T-helper 9 cell (primary cell): ENCODE results near the gene EMSY.
"Not testable (repeated sequence)": the region's sequence is repeated elsewhere in the genome, so short reads cannot be mapped to it uniquely, and the experiment has no call there.

ENCODE experiments used
- DNase-seq: peaks from one replicate; pipeline ENCODE4 v3.0.0-alpha.2; 2020
- total RNA-seq, 2 donors: gene quantifications; one replicate each; lab custom pipeline; 2026; lab: John Stamatoyannopoulos, UW

The EMSY gene
- 30.4 to 42.6 reads per million in 2 donors for total RNA-seq

- peak; percentile 82 for DNase-seq
Measured at GRCh38 chr11:76444384-76445120, at the start of gene EMSY. TSS of gene EMSY (plus strand) at chr11:76445018. CDS start at chr11:76446939, 1,921 bp downstream.

- no peak for DNase-seq
Measured at GRCh38 chr11:76395296-76395695, 49.5 kb upstream of the EMSY start.

- DNase-seq: no peak
Measured at GRCh38 chr11:76397383-76397782, 47.4 kb upstream of the EMSY start.

GRCh38 chr11:76400967-76401366 lies 43.9 kb upstream of the EMSY start:
- DNase-seq: no peak

GRCh38 chr11:76401484-76401883 lies 43.3 kb upstream of the EMSY start:
- DNase-seq: not testable (repeated sequence)

- DNase-seq: no peak
Measured at GRCh38 chr11:76406359-76406758, 38.5 kb upstream of the EMSY start.

- DNase-seq: no peak
Measured at GRCh38 chr11:76408171-76408965, 36.5 kb upstream of the EMSY start.

GRCh38 chr11:76410851-76411357 lies 33.9 kb upstream of the EMSY start:
- DNase-seq: no peak

GRCh38 chr11:76415073-76415472 lies 29.7 kb upstream of the EMSY start:
- no peak for DNase-seq

GRCh38 chr11:76419896-76420295 lies 24.9 kb upstream of the EMSY start:
- DNase-seq: no peak

GRCh38 chr11:76424379-76424778 lies 20.4 kb upstream of the EMSY start:
- no peak for DNase-seq

GRCh38 chr11:76424891-76425290 lies 19.9 kb upstream of the EMSY start:
- no peak for DNase-seq

GRCh38 chr11:76426660-76427059 lies 18.2 kb upstream of the EMSY start:
- no peak for DNase-seq

- no peak for DNase-seq
Measured at GRCh38 chr11:76436020-76436419, 8.8 kb upstream of the EMSY start.

- no peak for DNase-seq
Measured at GRCh38 chr11:76443268-76443980, 1.4 kb upstream of the EMSY start.

GRCh38 chr11:76444065-76444383 lies 794 bp upstream of the EMSY start:
- DNase-seq: no peak

- DNase-seq: peak; percentile 40
Measured at GRCh38 chr11:76445121-76446084, 585 bp downstream of the EMSY start.

GRCh38 chr11:76448506-76448905 lies 3.7 kb downstream of the EMSY start:
- no peak for DNase-seq

GRCh38 chr11:76453248-76453647 lies 8.4 kb downstream of the EMSY start:
- no peak for DNase-seq

- DNase-seq: no peak
Measured at GRCh38 chr11:76455331-76455730, 10.5 kb downstream of the EMSY start.

GRCh38 chr11:76455931-76456330 lies 11.1 kb downstream of the EMSY start:
- DNase-seq: no peak

- no peak for DNase-seq
Measured at GRCh38 chr11:76456571-76456970, 11.8 kb downstream of the EMSY start.
